Measurements from ENCODE around the gene ARHGDIB. TPM values are rescaled to one million over a fixed set of nuclear protein-coding genes. Genes with fewer than 3 reads are reported as not detected.

The ARHGDIB gene
- total RNA-seq, 1 experiment from 2014 or later: 1.6 TPM

- DNase-seq (ENCODE audit: low spot score) (no peak), ATAC-seq (no peak)
- H3K36me3 Mint-ChIP-seq: no peaks in the 10 kb centered on the region
- H3K27ac Mint-ChIP-seq: no peak overlapping the region
- H3K4me1 Mint-ChIP-seq: no peaks in the 10 kb centered on the region
- ChIA-PET CTCF (no interaction called here), POLR2A (no interaction called here)
- no peak for TF ChIP-seq TCF7 (CRISPR knock-in tag; IDR thresholded peaks at IDR 0.05; ENCODE audit: low read depth)
- TF ChIP-seq NFE2L1 (CRISPR knock-in tag; IDR thresholded peaks at IDR 0.05): no peak
- TF ChIP-seq NFATC4 (CRISPR knock-in tag; IDR thresholded peaks at IDR 0.05): no peak
- TF ChIP-seq PRRX2 (CRISPR knock-in tag; IDR thresholded peaks at IDR 0.05): no peak
- no peak for TF ChIP-seq ZMAT4 (CRISPR knock-in tag; IDR thresholded peaks at IDR 0.05)
- no peak for TF ChIP-seq ZNF281 (CRISPR knock-in tag; IDR thresholded peaks at IDR 0.05)
- TF ChIP-seq MAX (CRISPR knock-in tag; IDR thresholded peaks at IDR 0.05): no peak
- no peak for TF ChIP-seq JAZF1 (CRISPR knock-in tag; IDR thresholded peaks at IDR 0.05)
- TF ChIP-seq SP1 (CRISPR knock-in tag; conservative IDR thresholded peaks at IDR 0.05): no peak
- TF ChIP-seq FOXP4 (CRISPR knock-in tag; IDR thresholded peaks at IDR 0.05): no peak
- TF ChIP-seq KAT7 (CRISPR knock-in tag; IDR thresholded peaks at IDR 0.05; ENCODE audit: borderline replicate concordance): no peak
- H3K9me3 Mint-ChIP-seq: peaks cover 12% of the 10 kb centered on the region
- no peaks in the 10 kb centered on the region for H3K27me3 Mint-ChIP-seq (ENCODE audit: low read depth)
- no peak overlapping the region for H3K4me3 Mint-ChIP-seq
Measured at GRCh38 chr12:14991069-14991468, 29.7 kb upstream of the ARHGDIB start.

- CTCF ChIA-PET: no interaction called here
- H3K27ac Mint-ChIP-seq: no peak overlapping the region
- no peak overlapping the region for H3K4me3 Mint-ChIP-seq
Measured at GRCh38 chr12:14989790-14990189, 28.4 kb upstream of the ARHGDIB start.

More at GRCh38 chr12:14989790-14990189, 28.4 kb upstream of the ARHGDIB start:
- TF ChIP-seq HMGA2 (CRISPR knock-in tag; IDR thresholded peaks at IDR 0.05) (no peak), MXD4 (CRISPR knock-in tag; IDR thresholded peaks at IDR 0.05; ENCODE audit: borderline replicate concordance) (no peak), SOX15 (CRISPR knock-in tag; IDR thresholded peaks at IDR 0.05) (no peak), CTCF (IDR thresholded peaks at IDR 0.05) (no peak), ZNF532 (CRISPR knock-in tag; IDR thresholded peaks at IDR 0.05; ENCODE audit: borderline replicate concordance) (no peak), ELF4 (CRISPR knock-in tag; IDR thresholded peaks at IDR 0.05; ENCODE audit: low read depth) (no peak), CREM (CRISPR knock-in tag; IDR thresholded peaks at IDR 0.05) (no peak), JUN (CRISPR knock-in tag; IDR thresholded peaks at IDR 0.05) (no peak), NR3C1 (CRISPR knock-in tag; conservative IDR thresholded peaks at IDR 0.05; ENCODE audit: low read depth) (no peak), FOXJ3 (CRISPR knock-in tag; IDR thresholded peaks at IDR 0.05; ENCODE audit: borderline replicate concordance) (no peak), PRDM15 (CRISPR knock-in tag; IDR thresholded peaks at IDR 0.05) (no peak), ATF1 (CRISPR knock-in tag; IDR thresholded peaks at IDR 0.05) (no peak)
- ATAC-seq (no peak), DNase-seq (ENCODE audit: low spot score) (no peak)
- H3K4me1 Mint-ChIP-seq: no peaks in the 10 kb centered on the region
- POLR2A ChIA-PET: no interaction called here
- no peaks in the 10 kb centered on the region for H3K27me3 Mint-ChIP-seq (ENCODE audit: low read depth)
- H3K36me3 Mint-ChIP-seq: no peaks in the 10 kb centered on the region
- peaks cover 12% of the 10 kb centered on the region for H3K9me3 Mint-ChIP-seq

Measured in WTC11 (cell line).